Muscle of leg (tissue), 11 donors: ENCODE results near the gene DEFB116. TPM values are rescaled to one million over a fixed set of nuclear protein-coding genes. Genes with fewer than 3 reads are reported as not detected.

Source experiments
- DNase-seq: peaks from one replicate; pipeline ENCODE4 v3.0.0; 2013
- H3K27ac ChIP-seq: one replicate; pipeline ENCODE4 v1.5.1; 2013; ENCODE audit warnings: mild to moderate bottlenecking, low read length, control low read depth
- H3K27me3 ChIP-seq: one replicate; pipeline ENCODE4 v1.6.1; 2013; ENCODE audit warnings: low read length; ENCODE audit not compliant: control insufficient read depth, insufficient read depth
- H3K36me3 ChIP-seq: one replicate; pipeline ENCODE4 v1.6.1; 2013; ENCODE audit warnings: low read length; ENCODE audit not compliant: control insufficient read depth, insufficient read depth
- H3K4me1 ChIP-seq: one replicate; pipeline ENCODE4 v1.6.1; 2013; ENCODE audit warnings: low read length; ENCODE audit not compliant: control insufficient read depth, insufficient read depth
- H3K4me3 ChIP-seq: one replicate; pipeline ENCODE4 v1.5.1; 2013; ENCODE audit warnings: low read length, control low read depth
- H3K9me3 ChIP-seq: replicated peaks from 2 replicates; pipeline ENCODE4 v1.6.1; 2013; ENCODE audit warnings: low read depth, low read length; ENCODE audit not compliant: control insufficient read depth
- WGBS: methylation state at CpG from one replicate; pipeline ENCODE4 v1.1.5; 2013; ENCODE audit warnings: missing lambda C conversion rate; ENCODE audit not compliant: insufficient coverage; 5-methylcytosine and 5-hydroxymethylcytosine counted together
- polyA plus RNA-seq, 8 donors: library from polyadenylated mRNA; unstranded; fragments of 120-200 nt; gene quantifications; one replicate each; pipeline versions ENCODE4 v1.2.1 to v1.2.3, GENCODE V29; 2013; ENCODE audit warnings: inconsistent platforms in 1 of 8, low replicate concordance in 1 of 8; ENCODE audit not compliant: insufficient read length in 8 of 8, insufficient read depth in 1 of 8
- total RNA-seq: library from RNA; stranded (reverse); fragments of 120-200 nt; gene quantifications from one replicate; pipeline ENCODE4 v1.2.4, GENCODE V29; 2013

DEFB116 gene
- total and polyA plus RNA-seq, 9 donors = 1.0 TPM; not detected in 8

- Histone ChIP-seq H3K36me3 (no peaks in the 10 kb centered on the region), H3K4me1 (no peaks in the 10 kb centered on the region)
- whole genome bisulfite sequencing = 40% methylated on average over 1 of the region's 3 CpGs
Observed at GRCh38 chr20:31256959-31257358, 51.4 kb downstream of the DEFB116 start.

More at GRCh38 chr20:31256959-31257358, 51.4 kb downstream of the DEFB116 start:
- Histone ChIP-seq H3K27ac (no peak overlapping the region), H3K27me3 (no peaks in the 10 kb centered on the region), H3K9me3 (peaks cover 40% of the 10 kb centered on the region), H3K4me3 (no peak overlapping the region)
- DNase-seq = no peak

Other genes starting within 250 kb of the DEFB116 start
- not detected for gene DEFB115, start 50.9 kb downstream of the DEFB116 start, total RNA-seq
- not detected for gene DEFB115, start 50.9 kb downstream of the DEFB116 start, polyA plus RNA-seq
- not detected for gene DEFB118, start 60.0 kb upstream of the DEFB116 start, total RNA-seq
- not detected for gene DEFB118, start 60.0 kb upstream of the DEFB116 start, polyA plus RNA-seq
- gene DEFB119, start 82.0 kb upstream of the DEFB116 start, total RNA-seq = not detected
- gene DEFB119, start 82.0 kb upstream of the DEFB116 start, polyA plus RNA-seq = not detected
- gene DEFB121, start 97.6 kb upstream of the DEFB116 start, total RNA-seq = not detected
- gene DEFB121, start 97.6 kb upstream of the DEFB116 start, polyA plus RNA-seq = not detected
- gene DEFB123, start 132.0 kb upstream of the DEFB116 start, total RNA-seq = not detected
- gene DEFB123, start 132.0 kb upstream of the DEFB116 start, polyA plus RNA-seq = not detected
- gene DEFB124, start 166.5 kb upstream of the DEFB116 start, total RNA-seq = 0.62 TPM
- 1 to 10 TPM in 4 of 8 donors, under 1 TPM in 3, not detected in 1; 0.41 to 1.7 (median 1.4) TPM for gene DEFB124, start 166.5 kb upstream of the DEFB116 start, polyA plus RNA-seq
- gene REM1, start 166.7 kb upstream of the DEFB116 start, total RNA-seq = 9.6 TPM
- gene REM1, start 166.7 kb upstream of the DEFB116 start, polyA plus RNA-seq = 1 to 10 TPM; 3.6 to 8.5 (median 5.6) TPM
- gene HM13, start 205.9 kb upstream of the DEFB116 start, total RNA-seq = 26.4 TPM
- 100 to 1,000 TPM in 2 of 8 donors, 10 to 100 TPM in 6; 74.5 to 105 (median 78.8) TPM for gene HM13, start 205.9 kb upstream of the DEFB116 start, polyA plus RNA-seq